Activated CD4-positive, CD25-positive, alpha-beta regulatory T cell (primary cell): ENCODE data around the gene BICDL2.

Experiments
- DNase-seq, 4 experiments: peaks; one replicate each; lab custom pipeline; 2025; lab: John Stamatoyannopoulos, UW

Gene BICDL2

GRCh38 chr16:3023669-3024478 lies 12.9 kb downstream of the BICDL2 start, which contains the start of the genes HCFC1R1 and THOC6:
Gene HCFC1R1, minus strand, starts transcription at chr16:3023942. Its CDS starts 1 bp downstream, at chr16:3023941.
Gene THOC6, plus strand, starts transcription at chr16:3024035. Its CDS starts 292 bp downstream, at chr16:3024327.
- peak; percentile 88 to 90 (median 90) for DNase-seq

DNA sequence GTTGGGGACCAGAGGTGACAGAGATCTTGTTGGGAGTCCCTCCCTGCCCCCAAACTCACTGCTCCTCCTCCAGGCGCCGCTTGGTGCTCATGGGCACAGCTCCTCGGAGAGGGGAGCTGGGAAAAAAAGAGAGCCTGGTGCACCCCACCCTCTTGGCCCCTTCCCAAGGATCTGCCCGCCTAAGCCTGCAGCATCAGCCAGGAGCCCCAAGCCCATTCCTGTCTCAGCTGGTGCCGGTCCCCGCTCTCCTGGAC lies 13.4 kb downstream of the BICDL2 start:
- DNase-seq: no peak

DNA sequence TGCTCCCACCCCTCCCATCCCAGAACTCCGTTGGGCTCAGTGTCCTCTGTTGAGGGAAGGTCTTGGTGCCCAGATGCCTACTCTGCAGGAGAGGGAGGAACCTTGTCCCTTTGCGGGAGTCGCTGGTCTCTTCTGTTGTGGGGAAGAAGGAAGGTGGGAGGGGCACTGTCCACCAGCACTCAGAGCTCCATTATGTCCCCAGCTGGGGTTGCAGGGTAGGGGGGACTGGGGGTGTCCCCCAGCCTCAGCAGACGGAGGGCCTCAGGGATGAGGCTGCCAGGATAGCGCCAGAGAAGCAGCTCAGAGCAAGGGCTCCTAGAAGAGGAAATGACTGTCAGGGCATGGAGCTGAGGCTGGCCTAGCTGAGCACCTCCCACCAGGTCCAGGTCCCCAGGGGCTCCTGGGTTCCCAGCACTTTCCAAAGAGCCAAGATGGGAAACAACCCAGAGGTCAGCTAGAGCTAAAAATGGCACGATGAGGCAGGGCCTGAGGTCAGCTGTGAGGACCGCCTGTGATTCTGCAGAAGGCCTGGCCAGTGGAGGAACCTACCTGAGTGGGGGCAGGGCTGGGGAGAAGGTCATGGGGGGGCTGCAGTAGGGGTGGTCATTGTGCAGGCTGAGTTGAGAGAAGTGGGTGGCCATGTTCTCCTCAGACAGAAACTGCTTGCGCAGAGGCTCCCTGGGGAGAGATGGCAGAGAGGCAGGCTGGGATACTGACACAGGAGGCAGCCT lies 13.9 kb downstream of the BICDL2 start:
- no peak for DNase-seq

DNA sequence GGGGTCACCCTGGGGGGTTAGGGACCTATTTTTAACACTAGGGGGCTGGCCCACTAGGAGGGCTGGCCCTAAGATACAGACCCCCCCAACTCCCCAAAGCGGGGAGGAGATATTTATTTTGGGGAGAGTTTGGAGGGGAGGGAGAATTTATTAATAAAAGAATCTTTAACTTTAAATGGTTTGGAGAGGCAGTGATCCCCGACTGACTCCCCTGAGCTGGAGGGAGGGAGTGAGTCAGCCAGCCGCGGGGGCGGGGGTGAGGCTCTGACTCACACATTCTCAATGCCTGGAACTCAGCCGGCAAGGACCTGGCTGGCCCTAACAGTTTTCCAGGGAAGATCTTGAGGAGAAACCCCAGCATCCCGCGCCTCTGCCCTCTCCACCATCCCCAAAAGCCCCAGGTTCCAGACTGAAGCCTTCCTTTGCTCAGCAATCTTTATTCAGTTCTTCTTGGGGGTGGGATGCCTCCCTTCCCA lies 14.5 kb downstream of the BICDL2 start:
- peak; percentile 67 to 80 (median 70) for DNase-seq

DNA sequence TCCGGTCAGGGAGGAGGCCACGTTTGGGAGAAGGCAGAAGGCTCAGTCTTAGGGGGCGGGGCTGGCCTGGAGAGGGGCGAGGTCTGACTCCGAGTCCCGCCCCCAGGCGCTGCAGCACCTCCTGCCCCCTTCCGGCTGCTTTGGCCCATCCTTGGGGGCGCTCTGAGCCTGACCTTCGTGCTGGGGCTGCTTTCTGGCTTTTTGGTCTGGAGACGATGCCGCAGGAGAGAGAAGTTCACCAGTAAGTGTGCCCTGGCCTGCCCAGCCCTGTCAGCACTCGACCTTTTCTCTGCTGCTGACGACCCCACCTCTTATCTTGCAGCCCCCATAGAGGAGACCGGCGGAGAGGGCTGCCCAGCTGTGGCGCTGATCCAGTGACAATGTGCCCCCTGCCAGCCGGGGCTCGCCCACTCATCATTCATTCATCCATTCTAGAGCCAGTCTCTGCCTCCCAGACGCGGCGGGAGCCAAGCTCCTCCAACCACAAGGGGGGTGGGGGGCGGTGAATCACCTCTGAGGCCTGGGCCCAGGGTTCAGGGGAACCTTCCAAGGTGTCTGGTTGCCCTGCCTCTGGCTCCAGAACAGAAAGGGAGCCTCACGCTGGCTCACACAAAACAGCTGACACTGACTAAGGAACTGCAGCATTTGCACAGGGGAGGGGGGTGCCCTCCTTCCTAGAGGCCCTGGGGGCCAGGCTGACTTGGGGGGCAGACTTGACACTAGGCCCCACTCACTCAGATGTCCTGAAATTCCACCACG lies 15.1 kb downstream of the BICDL2 start:
- DNase-seq: peak; percentile 25 to 55 (median 34)

DNA sequence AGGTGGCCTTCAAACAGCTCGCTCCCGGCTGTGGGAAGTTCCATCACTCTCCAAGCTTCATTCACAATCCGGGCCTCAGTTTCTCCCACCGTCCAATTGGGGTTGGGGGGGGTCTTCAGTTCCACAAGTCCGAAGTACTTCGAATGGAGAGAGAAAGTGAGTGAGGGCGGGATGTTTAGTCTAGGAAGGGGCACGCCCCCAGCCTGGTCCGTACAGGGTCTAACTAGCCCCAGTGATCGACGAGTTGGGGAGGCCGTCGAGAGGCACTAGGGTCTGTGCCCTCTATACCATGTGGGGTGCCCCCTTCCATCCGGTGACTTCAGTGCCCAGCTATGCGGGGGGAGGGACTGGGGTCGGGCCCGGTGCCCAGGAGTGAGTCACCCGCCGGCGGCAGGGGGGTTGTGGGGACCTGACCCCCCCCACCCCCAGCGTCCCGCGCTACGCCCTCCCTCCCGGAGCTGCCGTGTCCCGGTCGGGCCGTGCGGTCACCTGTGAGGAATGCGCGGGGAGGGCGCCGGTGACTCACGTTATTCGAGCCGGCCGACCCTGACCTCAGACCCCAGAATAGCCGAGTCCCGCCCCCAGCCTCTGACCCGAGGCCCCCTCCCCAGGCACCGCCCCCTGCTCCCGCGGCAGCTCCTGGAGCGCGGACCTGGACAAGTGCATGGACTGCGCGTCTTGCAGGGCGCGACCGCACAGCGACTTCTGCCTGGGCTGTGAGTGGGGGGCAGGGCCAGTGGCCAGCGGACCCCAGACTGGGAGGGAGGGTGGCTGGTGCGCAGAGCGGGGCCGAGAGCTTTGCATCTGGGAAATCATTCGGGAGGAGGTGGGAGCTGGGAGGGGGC lies 15.9 kb downstream of the BICDL2 start:
- DNase-seq: peak in 2 of 4 experiments; percentile 34 to 40

- peak; percentile 31 to 38 (median 36) for DNase-seq
Measured at GRCh38 chr16:3020247-3020603, 16.5 kb downstream of the BICDL2 start, which contains the start of gene TNFRSF12A. Gene TNFRSF12A, plus strand, starts transcription at chr16:3020368. Its CDS starts 30 bp downstream, at chr16:3020398.

DNA sequence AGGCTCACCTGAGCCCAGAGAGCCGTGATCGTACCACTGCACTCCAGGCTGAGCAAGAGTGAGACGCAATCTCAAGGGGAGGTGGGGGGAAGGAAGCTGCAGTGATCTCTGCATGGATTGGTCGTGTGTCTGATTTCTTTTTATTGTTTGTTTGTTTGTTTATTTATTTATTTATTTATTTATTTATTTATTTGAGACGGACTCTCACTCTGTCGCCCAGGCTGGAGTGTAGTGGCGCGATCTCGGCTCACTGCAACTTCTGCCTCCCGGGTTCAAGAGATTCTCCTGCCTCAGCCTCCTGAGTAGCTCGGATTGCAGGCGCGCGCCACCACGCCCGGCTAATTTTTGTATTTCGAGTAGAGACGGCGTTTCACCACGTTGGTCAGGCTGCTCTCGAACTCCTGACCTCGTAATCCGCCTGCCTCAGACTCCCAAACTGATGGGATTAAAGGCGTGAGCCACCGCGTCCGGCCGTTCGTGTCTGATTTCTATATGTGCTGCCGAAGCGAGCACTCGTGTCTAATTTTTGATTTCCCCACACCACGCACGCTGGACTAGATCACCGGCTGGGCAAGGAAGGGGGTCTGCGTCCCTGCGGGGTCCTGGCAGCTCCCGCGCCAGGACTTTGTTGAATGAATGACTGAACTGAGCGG lies 17.0 kb downstream of the BICDL2 start:
- DNase-seq: no peak

GRCh38 chr16:3017794-3018506 lies 18.8 kb downstream of the BICDL2 start, which contains the start of gene CLDN6:
Gene CLDN6, minus strand, starts transcription at chr16:3018183. Its CDS starts 2,162 bp downstream, at chr16:3016021.
- DNase-seq: no peak

DNA sequence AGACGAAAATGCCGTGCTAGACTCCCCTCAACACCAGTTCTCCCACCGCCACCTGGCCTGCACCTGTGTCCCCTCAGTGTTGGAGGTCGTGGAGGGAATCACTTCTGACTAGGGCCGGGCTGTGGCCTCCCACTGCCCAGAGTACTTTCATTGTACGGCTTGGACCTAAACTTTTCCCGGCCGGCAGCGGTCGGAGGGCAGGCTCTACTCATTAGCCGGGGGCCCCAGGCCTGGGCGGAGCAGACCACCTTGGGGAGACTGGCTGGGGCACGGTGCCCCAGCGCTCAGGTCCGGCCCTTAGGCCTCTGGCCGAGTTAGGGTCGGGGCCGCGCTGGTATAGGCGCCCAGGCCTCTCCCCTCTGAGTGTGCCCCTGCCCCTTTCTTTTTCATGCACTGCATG lies 19.4 kb downstream of the BICDL2 start:
- DNase-seq: no peak

DNA sequence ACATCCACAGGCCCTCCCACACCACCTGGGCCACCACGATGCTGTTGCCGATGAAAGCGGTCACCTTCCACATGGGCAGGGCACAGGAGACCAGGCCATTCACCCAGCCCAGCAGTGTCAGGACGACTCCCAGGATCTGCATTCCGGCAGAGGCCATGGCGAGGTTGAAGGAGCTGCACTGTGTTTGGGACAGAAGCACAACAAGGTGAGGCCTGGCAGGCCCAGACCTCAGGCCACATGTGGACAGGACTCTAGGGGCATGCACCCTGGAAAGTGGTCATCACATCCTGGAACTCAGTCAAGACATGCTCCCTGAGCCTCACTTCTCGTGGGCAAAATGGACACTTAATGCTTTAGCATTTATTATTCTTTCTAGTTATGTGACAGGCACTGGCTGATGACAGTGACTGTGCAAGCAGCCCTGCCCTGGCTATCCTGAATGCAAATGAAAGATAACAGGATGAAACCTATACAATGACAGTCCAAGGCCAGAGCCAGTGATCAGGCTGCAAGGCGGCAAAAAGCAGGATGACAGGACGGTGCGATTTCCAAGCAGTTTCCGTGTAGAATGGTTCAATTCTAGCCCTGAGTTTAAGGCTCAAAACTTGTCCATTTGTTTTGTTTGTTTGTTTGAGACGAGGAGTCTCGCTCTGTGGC lies 20.8 kb downstream of the BICDL2 start:
- no peak for DNase-seq

DNA sequence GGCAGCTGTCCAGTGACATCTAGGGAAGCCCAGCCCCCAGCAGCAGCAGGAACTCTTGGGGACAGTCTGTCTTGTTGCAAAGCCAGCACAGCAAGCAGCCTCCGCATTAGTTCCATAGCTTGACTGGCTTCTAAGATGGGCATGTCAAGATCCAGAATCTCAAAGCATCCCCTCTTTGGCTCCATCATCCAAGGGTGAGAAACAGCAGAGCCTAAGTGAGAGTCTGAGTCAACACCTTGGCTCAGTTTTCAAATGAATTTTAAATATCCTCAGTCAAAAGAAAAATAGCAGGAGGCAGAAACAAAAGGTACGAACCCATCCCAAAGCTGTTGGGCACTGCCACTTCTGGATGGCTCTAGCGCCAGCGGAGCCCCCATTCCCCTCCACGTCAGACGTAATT lies 21.8 kb downstream of the BICDL2 start:
- no peak for DNase-seq

GRCh38 chr16:3013998-3014690 lies 22.6 kb downstream of the BICDL2 start:
- no peak for DNase-seq

- no peak for DNase-seq
Measured at GRCh38 chr16:3013491-3013951, 23.2 kb downstream of the BICDL2 start.

- no peak for DNase-seq
Measured at GRCh38 chr16:3012828-3013420, 23.8 kb downstream of the BICDL2 start, which contains the start of gene CLDN9. Gene CLDN9, plus strand, starts transcription at chr16:3012923. Its CDS starts 440 bp downstream, at chr16:3013363.

GRCh38 chr16:3012246-3012645 lies 24.5 kb downstream of the BICDL2 start:
- DNase-seq: no peak

DNA sequence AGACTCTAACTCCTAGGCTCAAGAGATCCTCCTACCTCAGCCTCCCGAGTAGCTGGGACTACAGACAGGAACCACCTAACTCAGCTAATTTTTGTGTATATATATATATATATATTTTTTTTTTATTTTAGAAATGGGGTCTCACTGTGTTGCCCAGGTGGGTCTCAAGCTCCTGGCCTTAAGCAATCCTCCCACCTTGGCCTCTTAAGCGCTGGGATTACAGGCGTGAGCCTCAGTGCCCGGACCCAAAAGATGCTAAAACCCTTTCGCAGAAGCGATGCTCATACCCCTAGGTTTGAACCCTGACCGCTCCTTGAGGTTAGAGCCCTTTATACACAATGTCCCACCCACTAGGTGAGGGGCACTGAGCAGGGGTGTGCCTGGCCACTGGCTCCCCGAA lies 26.2 kb downstream of the BICDL2 start:
- DNase-seq: no peak
